Ovary (tissue), 9 donors: ENCODE data around the gene C15orf39. TPM values are rescaled to one million over a fixed set of nuclear protein-coding genes. Genes with fewer than 3 reads are reported as not detected.

ENCODE experiments used
- DNase-seq, 5 donors: peaks; one replicate each; pipeline ENCODE4 v3.0.0-alpha.2; 2019 to 2020
- H3K27ac ChIP-seq, 2 donors: fragments of 200-600 bp; one replicate each; pipeline versions ENCODE4 v1.5.1 to v1.8.0; 2019 to 2022
- H3K27me3 ChIP-seq: fragments of 200-600 bp; one replicate; pipeline ENCODE4 v1.8.0; 2022
- H3K36me3 ChIP-seq: fragments of 200-600 bp; sonication (generic); one replicate; pipeline ENCODE4 v1.5.1; 2019
- H3K4me1 ChIP-seq: one replicate; pipeline ENCODE4 v1.8.1; 2013; ENCODE audit warnings: mild to moderate bottlenecking, moderate library complexity; ENCODE audit not compliant: insufficient read depth
- H3K4me3 ChIP-seq: fragments of 200-600 bp; sonication (generic); one replicate; pipeline ENCODE4 v1.5.1; 2017
- H3K9me3 ChIP-seq, 2 donors: fragments of 200-600 bp in 1 of 2; sonication (generic) in 1 of 2; one replicate each; pipeline versions ENCODE4 v1.5.1 to v1.8.1; 2013 to 2019; ENCODE audit warnings: mild to moderate bottlenecking in 1 of 2, moderate library complexity in 1 of 2
- CTCF ChIP-seq, 3 donors: fragments of 450-650 bp in 2 of 3; fragments of 200-600 bp in 1 of 3; IDR thresholded peaks; one replicate each; pipeline versions ENCODE4 v1.5.1 to v1.8.0; 2016 to 2022; ENCODE audit warnings: antibody characterized with exemption in 3 of 3, mild to moderate bottlenecking in 1 of 3
- EP300 ChIP-seq: sonication (generic); formaldehyde crosslinking; IDR thresholded peaks from one replicate; pipeline ENCODE4 v1.6.1; 2017; ENCODE audit warnings: antibody characterized with exemption
- POLR2A ChIP-seq: fragments of 450-650 bp; IDR thresholded peaks from one replicate; pipeline ENCODE4 v1.6.1; 2017; ENCODE audit warnings: antibody characterized with exemption, mild to moderate bottlenecking, moderate library complexity
- WGBS, 3 donors: extraction: QIAGEN DNeasy Blood & Tissue Kit in 1 of 3; methylation state at CpG; one replicate each; pipeline versions ENCODE4 v1.1.5 to v1.1.7; 2013 to 2017; 5-methylcytosine and 5-hydroxymethylcytosine counted together
- intact Hi-C, 4 donors: fragments of 100-400 bp; cut with DNase I; formaldehyde crosslinking; loops; one replicate each; pipeline versions ENCODE4 v1.11.0 to v1.15.1; 2022 to 2023
- polyA plus RNA-seq, 2 donors: library from polyadenylated mRNA; stranded (reverse); fragments of 200-250 nt in 1 of 2; fragments of 350-450 nt in 1 of 2; fragmentation: Illumina TruSeq in 1 of 2; extraction: RNeasy Lipid Tissue Mini Kit (QIAGEN cat#74804) in 1 of 2; gene quantifications; one replicate each; pipeline ENCODE4 v1.2.3, GENCODE V29; 2013 to 2014
- total RNA-seq, 7 donors: library from RNA; depleted of rRNA in 2 of 7; stranded (reverse); fragments of >200 nt in 2 of 7; fragmentation: NEBNext Ultra II Directional in 3 of 7; extraction: Animal tissue kit (Norgen Biotek cat#: 25700) in 3 of 7; gene quantifications; one replicate each; pipeline versions ENCODE4 v1.1.0 to v1.2.4, GENCODE V29; 2016 to 2023
- donor health status: DM: no; HTN: no; CAD: no; lungs with moderate emphysema.
- donor health status: DM: no; HTN: no; CAD: no.
- donor health status: Bipolar disorder and iron deficiency.
- donor health status: DM: yes; HTN: yes; CAD: no.
- donor health status: DM: no; HTN: no; CAD: no.
- donor health status: DM: yes; HTN: yes; CAD: no.

C15orf39 gene
- total and polyA plus RNA-seq, 9 donors = 4.8 to 66.1 (median 39.2) TPM

- Histone ChIP-seq H3K36me3 (no peaks in the 10 kb centered on the region), H3K4me1 (peaks cover 16% of the 10 kb centered on the region), H3K27ac (no peak overlapping the region), H3K27me3 (no peaks in the 10 kb centered on the region), H3K4me3 (no peak overlapping the region), H3K9me3 (no peaks in the 10 kb centered on the region)
- TF ChIP-seq POLR2A (no peak), CTCF (IDR thresholded peaks at IDR 0.05) (no peak), EP300 (no peak)
- intact Hi-C loops = no loop called here
- DNase-seq = no peak
- 74 to 85% (median 85%) methylated on average over 3 of the region's 3 CpGs for WGBS, 3 donors
Observed at GRCh38 chr15:75198560-75199356, 2.9 kb upstream of the C15orf39 start.

- Histone ChIP-seq H3K27me3 (no peaks in the 10 kb centered on the region), H3K4me1 (peaks cover 21% of the 10 kb centered on the region), H3K36me3 (no peaks in the 10 kb centered on the region), H3K9me3 (no peaks in the 10 kb centered on the region), H3K27ac (no peak overlapping the region), H3K4me3 (no peak overlapping the region)
- intact Hi-C loops = no loop called here
- TF ChIP-seq CTCF (IDR thresholded peaks at IDR 0.05) (no peak), POLR2A (no peak), EP300 (no peak)
- 52 to 68% (median 56%) methylated on average over 2 of the region's 2 CpGs for WGBS, 3 donors
- no peak for DNase-seq
Observed at GRCh38 chr15:75199357-75199940, 2.2 kb upstream of the C15orf39 start.

- no peak for TF ChIP-seq EP300
- TF ChIP-seq CTCF (IDR thresholded peaks at IDR 0.05) = no peak
- no peak for TF ChIP-seq POLR2A
- no peak for DNase-seq
- 57 to 62% (median 60%) methylated on average over 11 of the region's 11 CpGs for WGBS, 3 donors
- Histone ChIP-seq H3K36me3 (no peaks in the 10 kb centered on the region), H3K9me3 (no peaks in the 10 kb centered on the region), H3K27ac (no peak overlapping the region), H3K27me3 (no peaks in the 10 kb centered on the region), H3K4me3 (no peak overlapping the region), H3K4me1 (peaks cover 18% of the 10 kb centered on the region)
- intact Hi-C loops = loop anchor here (5.0 to 10.0 kb wide), 3 partner anchors 158 to 416 kb away; partner anchors contain the start of genes CSK (in 1 of the 4) and RPP25 (in 1 of the 4)
Observed at GRCh38 chr15:75200391-75200764, 1.3 kb upstream of the C15orf39 start.

GRCh38 chr15:75200765-75201615 is 692 bp upstream of the C15orf39 start:
- DNase-seq = peak; percentile 55 to 63 (median 59)
- intact Hi-C loops = loop anchor here (5.0 to 10.0 kb wide), 3 partner anchors 159 to 416 kb away; partner anchors contain the start of genes CSK (in 1 of the 4) and RPP25 (in 1 of the 4)
- WGBS, 3 donors = 11 to 20% (median 15%) methylated on average over 19 to 21 of the region's 21 CpGs
- Histone ChIP-seq H3K4me1 (peaks cover 12% of the 10 kb centered on the region), H3K4me3 (peak overlapping the region; percentile 82), H3K27me3 (no peaks in the 10 kb centered on the region), H3K9me3 (no peaks in the 10 kb centered on the region), H3K36me3 (no peaks in the 10 kb centered on the region), H3K27ac (peak overlapping the region in 1 of 2 donors; percentile 90)
- TF ChIP-seq EP300 (no peak), CTCF (IDR thresholded peaks at IDR 0.05) (peak in 1 of 3 donors; percentile 9)
